HCT116 (cell line): ENCODE data around the gene TARBP2. TPM values are rescaled to one million over a fixed set of nuclear protein-coding genes. Genes with fewer than 3 reads are reported as not detected.

Experiments
- ATAC-seq: fragments of 200-7000 bp; cut with Tn5 transposase; 2 replicates; pipeline ENCODE4 v1.9.1; 2020; ENCODE audit warnings: mild to moderate bottlenecking, moderate library complexity
- BruUV-seq: library from RNA; stranded (reverse); fragments of 400-500 nt; replicated peaks from 2 replicates; lab custom pipeline; 2021; lab: Mats Ljungman, UMichigan
- CTCF ChIA-PET: fragments of 300-600 bp; sonication (Branson Sonifier 250); formaldehyde crosslinking; loops from one replicate; lab custom pipeline; 2021; ENCODE audit warnings: antibody characterized with exemption; lab: Charles Lee
- POLR2A ChIA-PET: fragments of 300-600, 350-600 bp; sonication (Branson Sonifier 250); formaldehyde crosslinking; loops from one replicate; lab custom pipeline; 2021; ENCODE audit warnings: antibody characterized with exemption; lab: Charles Lee
- RAD21 ChIA-PET, 2 experiments: fragments of 300-600 bp; sonication (Branson Sonifier 250); formaldehyde crosslinking; loops; one replicate each; lab custom pipeline; 2023; ENCODE audit warnings: low total read pairs in 2 of 2; ENCODE audit not compliant: uncharacterized antibody in 2 of 2, unreplicated experiment in 2 of 2, low non-redundant PET in 1 of 2; lab: Charles Lee
- DNase-seq: peaks from one replicate; pipeline ENCODE4 v3.0.0-alpha.2; 2010; ENCODE audit warnings: low read depth, low spot score
- H2AFZ ChIP-seq: fragments of 200-600 bp; shearing (Covaris generic), sonication (generic); 2 replicates; pipeline ENCODE4 v1.6.1; 2017; ENCODE audit warnings: low read depth, mixed run types, mixed read lengths, antibody characterized with exemption, low read length; ENCODE audit not compliant: poor library complexity, severe bottlenecking
- H3K27ac ChIP-seq: 2 replicates; pipeline ENCODE4 v1.5.1; 2012; ENCODE audit warnings: low read depth, low read length
- H3K27me3 ChIP-seq: fragments of 200-600 bp; sonication (generic); 2 replicates; pipeline ENCODE4 v1.6.1; 2016; ENCODE audit warnings: mixed run types, low read length, mixed read lengths; ENCODE audit not compliant: insufficient read depth
- H3K36me3 ChIP-seq, 2 experiments: fragments of 200-500 bp in 1 of 2; fragments of 200-600 bp in 1 of 2; sonication (Bioruptor generic) in 1 of 2; sonication (generic) in 1 of 2; 2 replicates each; pipeline versions ENCODE4 v1.5.1 to v1.6.1; 2014 to 2016; ENCODE audit warnings: low read length in 2 of 2, inconsistent platforms in 1 of 2, mixed read lengths in 1 of 2, mixed run types in 1 of 2; ENCODE audit not compliant: insufficient read depth in 2 of 2, control insufficient read depth in 1 of 2
- H3K4me1 ChIP-seq, 2 experiments: fragments of 200-600 bp in 1 of 2; sonication (generic) in 1 of 2; 2 replicates each; pipeline versions ENCODE4 v1.5.1 to v1.6.1; 2012 to 2017; ENCODE audit warnings: low read length in 2 of 2, inconsistent platforms in 1 of 2, mild to moderate bottlenecking in 1 of 2, mixed read lengths in 1 of 2, mixed run types in 1 of 2, moderate library complexity in 1 of 2; ENCODE audit not compliant: insufficient read depth in 2 of 2, control insufficient read depth in 1 of 2
- H3K4me2 ChIP-seq: fragments of 200-600 bp; sonication (generic); 2 replicates; pipeline ENCODE4 v1.6.1; 2017; ENCODE audit warnings: mixed run types, low read length, mixed read lengths
- H3K4me3 ChIP-seq, 2 experiments: fragments of 200-600 bp in 1 of 2; sonication (generic) in 1 of 2; replicated peaks in 1 of 2; 2 replicates each; pipeline ENCODE4 v1.5.1; 2011 to 2016; ENCODE audit warnings: low read length in 2 of 2, control low read depth in 1 of 2, low read depth in 1 of 2, mild to moderate bottlenecking in 1 of 2, mixed read lengths in 1 of 2, mixed run types in 1 of 2
- H3K79me2 ChIP-seq: fragments of 200-600 bp; sonication (generic); 2 replicates; pipeline ENCODE4 v1.6.1; 2017; ENCODE audit warnings: mild to moderate bottlenecking, mixed run types, low read length, moderate library complexity, mixed read lengths; ENCODE audit not compliant: insufficient read depth
- H3K9ac ChIP-seq: fragments of 200-600 bp; sonication (generic); 2 replicates; pipeline ENCODE4 v1.6.1; 2016; ENCODE audit warnings: low read length, mixed read lengths
- H3K9me2 ChIP-seq: fragments of 200-600 bp; sonication (generic), shearing (Covaris generic); 2 replicates; pipeline ENCODE4 v1.6.1; 2017; ENCODE audit warnings: mixed run types, mild to moderate bottlenecking, moderate library complexity; ENCODE audit not compliant: insufficient read depth
- H3K9me3 ChIP-seq, 2 experiments: fragments of 200-500 bp in 1 of 2; fragments of 200-600 bp in 1 of 2; sonication (Bioruptor generic) in 1 of 2; sonication (generic) in 1 of 2; 2 replicates each; pipeline ENCODE4 v1.6.1; 2014 to 2017; ENCODE audit warnings: low read length in 2 of 2, mixed read lengths in 2 of 2, inconsistent platforms in 1 of 2, low read depth in 1 of 2, mild to moderate bottlenecking in 1 of 2, mixed run types in 1 of 2, moderate library complexity in 1 of 2; ENCODE audit not compliant: control insufficient read depth in 1 of 2, insufficient read depth in 1 of 2
- H4K20me1 ChIP-seq: fragments of 200-600 bp; sonication (generic), shearing (Covaris generic); 2 replicates; pipeline ENCODE4 v1.6.1; 2017; ENCODE audit warnings: mixed run types, mild to moderate bottlenecking, moderate library complexity; ENCODE audit not compliant: insufficient read depth
- ATF3 ChIP-seq: IDR thresholded peaks from 2 replicates; pipeline ENCODE4 v1.6.1; 2012
- CEBPB ChIP-seq: IDR thresholded peaks from 2 replicates; pipeline ENCODE4 v1.6.1; 2012; ENCODE audit warnings: low read depth
- EGR1 ChIP-seq: IDR thresholded peaks from 2 replicates; pipeline ENCODE4 v1.6.1; 2012; ENCODE audit warnings: low read depth
- EZH2phosphoT487 ChIP-seq: fragments of 200-600 bp; IDR thresholded peaks from 2 replicates; pipeline ENCODE4 v1.6.1; 2018; ENCODE audit warnings: antibody characterized with exemption, borderline replicate concordance
- FOSL1 ChIP-seq: IDR thresholded peaks from 2 replicates; pipeline ENCODE4 v1.6.1; 2012; ENCODE audit warnings: low read depth
- JUND ChIP-seq: IDR thresholded peaks from 2 replicates; pipeline ENCODE4 v1.6.1; 2012
- RAD21 ChIP-seq: IDR thresholded peaks from 2 replicates; pipeline ENCODE4 v1.6.1; 2012; ENCODE audit warnings: low read depth, mild to moderate bottlenecking
- SIN3A ChIP-seq: IDR thresholded peaks from 2 replicates; pipeline ENCODE4 v1.6.1; 2012; ENCODE audit warnings: low read depth
- SP1 ChIP-seq: IDR thresholded peaks from 2 replicates; pipeline ENCODE4 v1.6.1; 2012; ENCODE audit warnings: low read depth
- SRF ChIP-seq: IDR thresholded peaks from 2 replicates; pipeline ENCODE4 v1.6.1; 2012; ENCODE audit warnings: low read depth
- TCF7L2 ChIP-seq: IDR thresholded peaks from 2 replicates; pipeline ENCODE4 v1.7.0; 2011; ENCODE audit warnings: borderline replicate concordance, inconsistent platforms; ENCODE audit not compliant: insufficient read depth, insufficient read length; ENCODE audit errors: extremely low read depth
- YY1 ChIP-seq: IDR thresholded peaks from 2 replicates; pipeline ENCODE4 v1.6.1; 2011; ENCODE audit warnings: low read length, low read depth, moderate library complexity, mild to moderate bottlenecking; ENCODE audit not compliant: insufficient replicate concordance; ENCODE audit errors: extremely low read depth
- ZFX ChIP-seq: fragments of 450-650 bp; IDR thresholded peaks from 2 replicates; pipeline ENCODE4 v1.6.1; 2017
- ZNF274 ChIP-seq: fragments of 200-500 bp; sonication (Bioruptor generic); IDR thresholded peaks from 2 replicates; pipeline ENCODE4 v1.6.1; 2014; ENCODE audit warnings: mild to moderate bottlenecking, low read depth, low read length, inconsistent platforms
- intact Hi-C: fragments of 100-400 bp; cut with micrococcal nuclease; formaldehyde crosslinking; loops from 2 replicates; pipeline ENCODE4 v1.10.0; 2022
- total RNA-seq: library from RNA; stranded (reverse); gene quantifications from one replicate; pipeline ENCODE4 v1.2.1, GENCODE V29; 2021; ENCODE audit not compliant: unreplicated experiment

TARBP2 gene
- total RNA-seq, 1 experiment from 2014 or later = 40.1 TPM

DNA sequence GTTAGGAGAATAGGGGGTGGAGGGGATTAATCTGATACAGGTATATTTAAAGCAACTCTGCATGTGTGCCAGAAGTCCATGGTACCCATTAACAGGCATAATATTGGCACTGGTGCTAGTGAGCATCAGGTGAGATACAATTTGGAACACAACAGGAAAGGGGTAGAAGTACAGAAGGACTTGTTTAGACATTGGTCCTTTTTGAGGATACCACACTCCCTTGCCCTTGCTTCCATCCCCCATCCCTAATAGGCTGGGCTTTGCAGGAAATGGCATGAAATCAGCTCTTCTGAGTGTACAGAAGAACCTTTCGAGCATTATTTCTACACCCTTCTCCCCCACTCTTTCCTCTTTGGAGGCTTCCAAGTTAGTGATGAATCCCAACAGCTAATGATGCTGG, 32.8 kb upstream of the TARBP2 start:
- Histone ChIP-seq H3K4me3 (no peak overlapping the region), H3K27ac (no peak overlapping the region), H3K9me2 (no peaks in the 10 kb centered on the region), H3K27me3 (no peaks in the 10 kb centered on the region), H3K4me1 (no peaks in the 10 kb centered on the region), H3K36me3 (peaks cover 90 to 93% of the 10 kb centered on the region in 2 experiments), H3K9ac (no peak overlapping the region), H4K20me1 (peaks cover 35% of the 10 kb centered on the region), H3K79me2 (peaks cover 99% of the 10 kb centered on the region), H2AFZ (no peak overlapping the region), H3K9me3 (no peaks in the 10 kb centered on the region), H3K4me2 (no peak overlapping the region)
- CTCF ChIA-PET = no interaction called here
- RAD21 ChIA-PET = no interaction called here
- BruUV-seq = no TSS peak
- ATAC-seq = no peak
- no peak for TF ChIP-seq SIN3A
- TF ChIP-seq FOSL1 = no peak
- TF ChIP-seq SRF = no peak
- TF ChIP-seq SP1 = no peak
- TF ChIP-seq ZFX = no peak
- no peak for TF ChIP-seq ATF3
- no peak for TF ChIP-seq EZH2phosphoT487
- no peak for TF ChIP-seq ZNF274
- DNase-seq = no peak
- intact Hi-C loops = no loop called here
- POLR2A ChIA-PET = no interaction called here

- POLR2A ChIA-PET = no interaction called here
- RAD21 ChIA-PET = interaction anchor here in 1 of 2 experiments (0.8 kb wide), 1 partner anchor 631 kb away, joined by 4 read pairs; no protein-coding TSS in a partner anchor
- Histone ChIP-seq H3K9ac (no peak overlapping the region), H2AFZ (no peak overlapping the region), H3K36me3 (peaks cover 88 to 92% of the 10 kb centered on the region in 2 experiments), H3K9me3 (no peaks in the 10 kb centered on the region), H3K9me2 (no peaks in the 10 kb centered on the region), H3K4me3 (no peak overlapping the region), H3K4me1 (no peaks in the 10 kb centered on the region), H3K27ac (no peak overlapping the region), H4K20me1 (peaks cover 50% of the 10 kb centered on the region), H3K79me2 (peaks cover 99% of the 10 kb centered on the region), H3K27me3 (no peaks in the 10 kb centered on the region), H3K4me2 (no peak overlapping the region)
- ATAC-seq (no peak), DNase-seq (no peak)
- TF ChIP-seq EZH2phosphoT487 (no peak), SP1 (no peak), EGR1 (no peak), JUND (no peak), YY1 (no peak), ATF3 (no peak), ZNF274 (no peak), CEBPB (no peak), RAD21 (no peak), ZFX (no peak), SIN3A (no peak), TCF7L2 (no peak), FOSL1 (no peak)
- CTCF ChIA-PET = interaction anchor here (0.6 to 2.1 kb wide), 2 partner anchors 120 to 404 kb away, joined by 3 to 4 read pairs; no protein-coding TSS in a partner anchor
- BruUV-seq = no TSS peak
- intact Hi-C loops = no loop called here
Measured at GRCh38 chr12:53472056-53472582, 29.0 kb upstream of the TARBP2 start.
